HTERT RPE-1 (cell line): ENCODE results near the gene BCAT1.
"Not testable (repeated sequence)": the region's sequence is repeated elsewhere in the genome, so short reads cannot be mapped to it uniquely, and the experiment has no call there.

Experiments
- in situ Hi-C: fragments of 300-500 bp; cut with MboI; formaldehyde crosslinking; loops from 4 replicates; pipeline ENCODE4 v1.14.3; 2020; ENCODE audit warnings: low sequenced_read_pairs

Gene BCAT1

GRCh38 chr12:24928533-24929306 is 20.2 kb downstream of the BCAT1 start:
- in situ Hi-C loops = not testable (repeated sequence)

- in situ Hi-C loops = no loop called here
Measured at GRCh38 chr12:24928131-24928530, 20.8 kb downstream of the BCAT1 start.

- in situ Hi-C loops = not testable (repeated sequence)
Measured at GRCh38 chr12:24926080-24926479, 22.8 kb downstream of the BCAT1 start.

- in situ Hi-C loops = no loop called here
Measured at GRCh38 chr12:24922090-24922489, 26.8 kb downstream of the BCAT1 start.

- in situ Hi-C loops = no loop called here
Measured at GRCh38 chr12:24921251-24922038, 27.5 kb downstream of the BCAT1 start.

GRCh38 chr12:24920141-24920540 is 28.8 kb downstream of the BCAT1 start:
- in situ Hi-C loops = no loop called here

GRCh38 chr12:24919346-24920001 is 29.4 kb downstream of the BCAT1 start:
- in situ Hi-C loops = no loop called here

- in situ Hi-C loops = no loop called here
Measured at GRCh38 chr12:24918596-24918995, 30.3 kb downstream of the BCAT1 start.

- in situ Hi-C loops = no loop called here
Measured at GRCh38 chr12:24915501-24915900, 33.4 kb downstream of the BCAT1 start.

- in situ Hi-C loops = no loop called here
Measured at GRCh38 chr12:24913953-24914352, 34.9 kb downstream of the BCAT1 start.

- in situ Hi-C loops = no loop called here
Measured at GRCh38 chr12:24913130-24913529, 35.8 kb downstream of the BCAT1 start.

- in situ Hi-C loops = no loop called here
Measured at GRCh38 chr12:24911271-24911791, 37.6 kb downstream of the BCAT1 start.

GRCh38 chr12:24910192-24910591 is 38.7 kb downstream of the BCAT1 start:
- in situ Hi-C loops = not testable (repeated sequence)

- in situ Hi-C loops = no loop called here
Measured at GRCh38 chr12:24909667-24910066, 39.2 kb downstream of the BCAT1 start.

GRCh38 chr12:24907464-24907863 is 41.4 kb downstream of the BCAT1 start:
- in situ Hi-C loops = no loop called here

- in situ Hi-C loops = no loop called here
Measured at GRCh38 chr12:24906141-24906540, 42.8 kb downstream of the BCAT1 start.

GRCh38 chr12:24905431-24905830 is 43.5 kb downstream of the BCAT1 start:
- in situ Hi-C loops = no loop called here

- in situ Hi-C loops = no loop called here
Measured at GRCh38 chr12:24904871-24905270, 44.0 kb downstream of the BCAT1 start.

- in situ Hi-C loops = no loop called here
Measured at GRCh38 chr12:24903329-24904088, 45.4 kb downstream of the BCAT1 start.

GRCh38 chr12:24902511-24903328 is 46.2 kb downstream of the BCAT1 start:
- in situ Hi-C loops = no loop called here
